ENCODE measurements around the gene IMMP2L.

- TF ChIP-seq CTCF (IDR thresholded peaks at IDR 0.05) (no peak), USF2 (IDR thresholded peaks at IDR 0.05; ENCODE audit: borderline replicate concordance, low read depth, low read length) (no peak), MXI1 (IDR thresholded peaks at IDR 0.05; ENCODE audit: low read depth, low read length) (no peak), REST (IDR thresholded peaks at IDR 0.05; ENCODE audit: low read depth, low read length) (no peak), TEAD4 (IDR thresholded peaks at IDR 0.05; ENCODE audit: borderline replicate concordance, insufficient read depth) (peak; percentile 20; the same call in 1 of the 2 replicates), SIN3A (IDR thresholded peaks at IDR 0.05; ENCODE audit: borderline replicate concordance, low read depth, low read length) (no peak), POLR2AphosphoS5 (IDR thresholded peaks at IDR 0.05; ENCODE audit: low read depth, low read length) (no peak), TAF1 (IDR thresholded peaks at IDR 0.05; ENCODE audit: borderline replicate concordance, low read depth, low read length) (no peak), JUND (IDR thresholded peaks at IDR 0.05) (no peak), RAD21 (IDR thresholded peaks at IDR 0.05; ENCODE audit: low read length) (no peak), IRF3 (IDR thresholded peaks at IDR 0.05; ENCODE audit: low read depth, low read length) (no peak), YY1 (IDR thresholded peaks at IDR 0.05; ENCODE audit: low read depth) (no peak), EP300 (IDR thresholded peaks at IDR 0.05; ENCODE audit: borderline replicate concordance in 1 of 2, low read depth in 1 of 2, low read length in 1 of 2) (peak in 1 of 2 experiments; percentile 89; a peak in 2 of 4 replicates), NFIC (IDR thresholded peaks at IDR 0.05; ENCODE audit: borderline replicate concordance) (no peak)
These were observed 223.3 kb downstream of the IMMP2L start for GRCh38 chr7:111339006-111339405.

Measured in SK-N-SH (cell line).